Activated naive CD8-positive, alpha-beta T cell treated with anti-CD3 and anti-CD28 coated beads for 36 hours (primary cell): ENCODE data around the gene EEFSEC. TPM values are rescaled to one million over a fixed set of nuclear protein-coding genes. Genes with fewer than 3 reads are reported as not detected.

Experiments used
- DNase-seq: peaks from one replicate; pipeline ENCODE4 v3.0.0; 2021
- H3K27ac Mint-ChIP-seq: one replicate; pipeline ENCODE4 v1.8.0; 2022; ENCODE audit warnings: mild to moderate bottlenecking, moderate library complexity, mixed read lengths
- H3K27me3 Mint-ChIP-seq: one replicate; pipeline ENCODE4 v1.8.0; 2022; ENCODE audit warnings: mild to moderate bottlenecking, mixed read lengths
- H3K36me3 Mint-ChIP-seq: one replicate; pipeline ENCODE4 v1.8.0; 2021; ENCODE audit warnings: mild to moderate bottlenecking, mixed read lengths
- H3K4me1 Mint-ChIP-seq: one replicate; pipeline ENCODE4 v1.8.0; 2021; ENCODE audit warnings: mixed read lengths
- H3K4me3 Mint-ChIP-seq: one replicate; pipeline ENCODE4 v1.8.0; 2022; ENCODE audit warnings: mild to moderate bottlenecking, moderate library complexity, mixed read lengths
- H3K9me3 Mint-ChIP-seq: one replicate; pipeline ENCODE4 v1.8.0; 2022; ENCODE audit warnings: mixed read lengths
- total RNA-seq, 2 experiments: library from RNA; stranded (reverse); gene quantifications; one replicate each; pipeline ENCODE4 v1.2.3, GENCODE V29; 2021

EEFSEC gene
- total RNA-seq, 2 experiments from 2014 or later: 22.4 to 23.9 TPM

GRCh38 chr3:128455116-128455515, 301.8 kb downstream of the EEFSEC start:
- H3K9me3 Mint-ChIP-seq: peaks cover 3% of the 10 kb centered on the region
- no peak for DNase-seq
- no peak overlapping the region for H3K4me3 Mint-ChIP-seq
- peaks cover 4% of the 10 kb centered on the region for H3K36me3 Mint-ChIP-seq
- no peak overlapping the region for H3K27ac Mint-ChIP-seq
- H3K27me3 Mint-ChIP-seq: peaks cover 18% of the 10 kb centered on the region
- H3K4me1 Mint-ChIP-seq: peaks cover 2% of the 10 kb centered on the region

- Mint-ChIP-seq H3K4me1 (peaks cover 2% of the 10 kb centered on the region), H3K27me3 (peaks cover 18% of the 10 kb centered on the region), H3K27ac (no peak overlapping the region), H3K4me3 (no peak overlapping the region), H3K36me3 (peaks cover 1% of the 10 kb centered on the region), H3K9me3 (no peaks in the 10 kb centered on the region)
- no peak for DNase-seq
Measured at GRCh38 chr3:128455786-128456748, 302.8 kb downstream of the EEFSEC start.

DNA sequence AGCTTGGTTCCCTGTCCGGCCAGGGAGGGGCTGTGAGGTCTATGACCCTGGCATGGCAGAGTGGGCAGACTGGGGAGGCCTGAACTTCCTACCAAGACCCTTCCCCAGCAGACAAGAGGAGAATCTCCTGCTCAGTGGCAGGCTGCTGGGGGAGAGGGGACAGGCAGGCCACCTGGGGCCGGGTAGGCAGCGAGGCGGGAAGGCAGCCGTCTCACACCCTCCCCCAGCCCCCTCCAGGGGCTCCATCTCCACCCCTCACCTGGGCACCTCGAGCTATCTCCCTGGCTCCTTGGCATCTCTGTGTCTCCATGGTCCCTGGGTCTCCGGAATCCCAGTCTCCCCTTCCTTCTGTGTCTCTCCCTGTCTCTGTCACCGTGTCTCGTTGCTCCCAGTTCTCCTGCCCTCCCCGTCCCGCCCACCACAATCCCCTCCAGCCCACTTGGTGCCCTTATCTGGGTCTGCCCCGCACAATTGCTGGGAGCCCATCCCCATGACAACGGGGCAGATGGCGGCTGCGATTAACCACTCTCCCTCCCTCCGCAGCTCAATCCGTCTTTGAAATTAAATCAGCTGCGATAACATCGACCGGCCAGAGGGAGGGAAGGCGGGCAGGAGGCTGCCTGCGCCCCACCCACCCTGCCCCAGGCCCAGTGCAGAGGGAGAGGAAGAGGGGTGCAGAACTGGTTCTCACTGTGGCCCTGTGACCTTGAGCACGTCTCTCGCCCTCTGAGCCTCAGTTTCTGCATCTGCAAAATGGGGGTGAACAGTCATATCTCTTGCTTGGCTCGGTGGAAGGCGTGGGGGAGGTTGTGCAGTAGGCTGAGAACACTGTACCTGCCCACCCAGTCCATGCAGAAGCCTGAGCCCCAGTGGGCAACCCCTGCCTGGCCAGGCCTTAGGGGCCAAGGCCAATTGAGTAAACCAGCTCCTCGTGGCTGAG, 303.8 kb downstream of the EEFSEC start:
- Mint-ChIP-seq H3K27me3 (peaks cover 18% of the 10 kb centered on the region), H3K36me3 (no peaks in the 10 kb centered on the region), H3K4me1 (peaks cover 2% of the 10 kb centered on the region), H3K27ac (no peak overlapping the region), H3K9me3 (no peaks in the 10 kb centered on the region), H3K4me3 (no peak overlapping the region)
- DNase-seq: no peak

GRCh38 chr3:128457937-128458336, 304.7 kb downstream of the EEFSEC start:
- peaks cover 2% of the 10 kb centered on the region for H3K4me1 Mint-ChIP-seq
- H3K27me3 Mint-ChIP-seq: peaks cover 18% of the 10 kb centered on the region
- no peaks in the 10 kb centered on the region for H3K36me3 Mint-ChIP-seq
- H3K4me3 Mint-ChIP-seq: no peak overlapping the region
- no peaks in the 10 kb centered on the region for H3K9me3 Mint-ChIP-seq
- DNase-seq: no peak
- no peak overlapping the region for H3K27ac Mint-ChIP-seq

Other genes with a start within 250 kb of the EEFSEC start
- not detected for gene KBTBD12, start 238.2 kb upstream of the EEFSEC start, total RNA-seq
- 100 to 1,000 TPM; 149 to 155 TPM for gene SEC61A1, start 101.0 kb upstream of the EEFSEC start, total RNA-seq
- 100 to 1,000 TPM; 120 to 122 TPM for gene RUVBL1, start 29.7 kb upstream of the EEFSEC start, total RNA-seq